Right atrium auricular region (tissue), 2 donors: Measurements from ENCODE around the gene PTGDS. TPM values are rescaled to one million over a fixed set of nuclear protein-coding genes. Genes with fewer than 3 reads are reported as not detected.

Experiments
- DNase-seq: peaks from one replicate; pipeline ENCODE4 v3.0.0-alpha.2; 2019; ENCODE audit warnings: low spot score
- H3K27ac ChIP-seq, 2 donors: fragments of 200-600 bp; sonication (generic); 1 replicate in 1 of 2; 2 replicates in 1 of 2; pipeline ENCODE4 v1.5.1; 2016 to 2019
- H3K27me3 ChIP-seq, 2 donors: fragments of 200-600 bp; sonication (generic); one replicate each; pipeline versions ENCODE4 v1.5.1 to v1.6.0; 2017 to 2019
- H3K36me3 ChIP-seq: fragments of 200-600 bp; sonication (generic); one replicate; pipeline ENCODE4 v1.5.1; 2016
- H3K4me1 ChIP-seq, 2 donors: fragments of 200-600 bp; sonication (generic); one replicate each; pipeline versions ENCODE4 v1.5.1 to v1.6.0; 2017 to 2019
- H3K4me3 ChIP-seq, 2 donors: fragments of 200-600 bp; sonication (generic); 1 replicate in 1 of 2; 2 replicates in 1 of 2; pipeline ENCODE4 v1.5.1; 2017 to 2019; ENCODE audit warnings: mild to moderate bottlenecking in 1 of 2, moderate library complexity in 1 of 2
- H3K9me3 ChIP-seq, 2 donors: fragments of 200-600 bp; sonication (generic); one replicate each; pipeline ENCODE4 v1.5.1; 2019
- CTCF ChIP-seq, 2 donors: fragments of 200-600 bp; sonication (generic); IDR thresholded peaks; one replicate each; pipeline ENCODE4 v1.5.1; 2019; ENCODE audit warnings: antibody characterized with exemption in 2 of 2
- total RNA-seq, 2 donors: library from RNA; depleted of rRNA; stranded (reverse); fragments of >200 nt; gene quantifications; one replicate each; pipeline ENCODE4 v1.1.0, GENCODE V29; 2016

Gene PTGDS
- total RNA-seq, 2 donors from 2014 or later, result 1,799 to 2,426 TPM

- H3K9me3 ChIP-seq, result no peaks in the 10 kb centered on the region
- H3K27me3 ChIP-seq, result no peaks in the 10 kb centered on the region
- DNase-seq, result no peak
- H3K36me3 ChIP-seq, result no peaks in the 10 kb centered on the region
- no peak overlapping the region for H3K27ac ChIP-seq
- no peak for TF ChIP-seq CTCF (IDR thresholded peaks at IDR 0.05)
- peaks cover 0 to 27% of the 10 kb centered on the region in 2 donors for H3K4me1 ChIP-seq
- no peak overlapping the region for H3K4me3 ChIP-seq
Measured at GRCh38 chr9:136965771-136966484, 11.4 kb upstream of the PTGDS start.

GRCh38 chr9:136968333-136969127 is 8.8 kb upstream of the PTGDS start:
- peaks cover 0 to 25% of the 10 kb centered on the region in 2 donors for H3K4me1 ChIP-seq
- no peak overlapping the region for H3K27ac ChIP-seq
- H3K36me3 ChIP-seq, result no peaks in the 10 kb centered on the region
- H3K4me3 ChIP-seq, result no peak overlapping the region
- H3K9me3 ChIP-seq, result no peaks in the 10 kb centered on the region
- no peak for TF ChIP-seq CTCF (IDR thresholded peaks at IDR 0.05)
- no peaks in the 10 kb centered on the region for H3K27me3 ChIP-seq
- no peak for DNase-seq

GRCh38 chr9:136969150-136969549 is 8.2 kb upstream of the PTGDS start:
- Histone ChIP-seq H3K4me3 (no peak overlapping the region), H3K9me3 (no peaks in the 10 kb centered on the region), H3K27me3 (no peaks in the 10 kb centered on the region), H3K27ac (no peak overlapping the region), H3K4me1 (peaks cover 0 to 27% of the 10 kb centered on the region in 2 donors), H3K36me3 (no peaks in the 10 kb centered on the region)
- DNase-seq, result no peak
- no peak for TF ChIP-seq CTCF (IDR thresholded peaks at IDR 0.05)

- no peak for DNase-seq
- peaks cover 0 to 28% of the 10 kb centered on the region in 2 donors for H3K4me1 ChIP-seq
- no peak for TF ChIP-seq CTCF (IDR thresholded peaks at IDR 0.05)
- H3K27ac ChIP-seq, result no peak overlapping the region
- no peaks in the 10 kb centered on the region for H3K9me3 ChIP-seq
- H3K27me3 ChIP-seq, result no peaks in the 10 kb centered on the region
- H3K4me3 ChIP-seq, result no peak overlapping the region
- no peaks in the 10 kb centered on the region for H3K36me3 ChIP-seq
Measured at GRCh38 chr9:136969774-136970173, 7.5 kb upstream of the PTGDS start.

GRCh38 chr9:136970361-136970760 is 6.9 kb upstream of the PTGDS start:
- H3K27me3 ChIP-seq, result no peaks in the 10 kb centered on the region
- H3K4me3 ChIP-seq, result no peak overlapping the region
- H3K9me3 ChIP-seq, result no peaks in the 10 kb centered on the region
- DNase-seq, result no peak
- no peak for TF ChIP-seq CTCF (IDR thresholded peaks at IDR 0.05)
- peaks cover 0 to 34% of the 10 kb centered on the region in 2 donors for H3K4me1 ChIP-seq
- H3K36me3 ChIP-seq, result no peaks in the 10 kb centered on the region
- no peak overlapping the region for H3K27ac ChIP-seq
